GM21786 (cell line): ENCODE results near the gene TUBB4A.

ENCODE experiments used
- ATAC-seq: cut with Tn5 transposase; IDR thresholded peaks from one replicate; pipeline ENCODE4 v1.9.1; 2021; ENCODE audit not compliant: unreplicated experiment

TUBB4A gene

DNA sequence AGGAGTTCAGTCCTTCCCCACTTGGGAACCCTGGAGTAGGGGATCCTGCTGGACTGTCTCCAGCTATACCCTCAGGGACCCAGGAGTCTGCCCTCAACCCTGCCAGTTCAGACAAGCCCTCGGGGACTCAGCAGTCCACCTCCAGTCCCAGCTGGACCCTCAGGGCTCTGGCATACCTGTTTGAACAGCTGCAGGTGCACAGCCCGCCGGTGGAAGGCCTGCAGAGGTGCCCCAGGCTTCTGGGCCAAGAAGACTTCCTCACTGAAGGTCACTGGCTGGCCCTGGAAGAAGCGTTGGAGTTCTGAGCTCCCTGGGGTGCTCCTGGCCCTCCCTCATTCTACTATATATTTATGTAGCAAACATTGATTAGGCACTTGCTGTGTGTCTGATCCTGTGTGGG, 29.4 kb downstream of the TUBB4A start:
- no peak for ATAC-seq

GRCh38 chr19:6471076-6471475, 31.0 kb downstream of the TUBB4A start:
- no peak for ATAC-seq

DNA sequence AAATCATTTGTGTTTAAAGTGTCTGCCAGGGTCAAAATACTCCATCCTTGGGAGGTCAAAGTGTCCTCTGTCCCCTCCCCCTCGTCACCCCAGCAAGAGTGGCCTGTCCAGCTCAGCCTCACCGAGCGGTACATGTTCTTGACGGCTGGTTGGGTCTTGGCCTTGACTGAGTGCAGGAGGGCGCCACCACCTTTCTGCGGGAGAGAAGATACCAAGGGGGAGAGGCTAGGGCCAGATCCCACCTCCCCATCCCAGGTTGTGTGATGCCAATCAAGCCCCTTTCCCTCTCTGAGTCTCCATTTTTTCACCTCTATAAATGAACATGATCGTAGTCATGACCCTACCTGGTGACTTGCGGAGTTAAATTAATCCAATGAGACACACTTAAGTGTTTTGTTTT, 31.9 kb downstream of the TUBB4A start:
- no peak for ATAC-seq

DNA sequence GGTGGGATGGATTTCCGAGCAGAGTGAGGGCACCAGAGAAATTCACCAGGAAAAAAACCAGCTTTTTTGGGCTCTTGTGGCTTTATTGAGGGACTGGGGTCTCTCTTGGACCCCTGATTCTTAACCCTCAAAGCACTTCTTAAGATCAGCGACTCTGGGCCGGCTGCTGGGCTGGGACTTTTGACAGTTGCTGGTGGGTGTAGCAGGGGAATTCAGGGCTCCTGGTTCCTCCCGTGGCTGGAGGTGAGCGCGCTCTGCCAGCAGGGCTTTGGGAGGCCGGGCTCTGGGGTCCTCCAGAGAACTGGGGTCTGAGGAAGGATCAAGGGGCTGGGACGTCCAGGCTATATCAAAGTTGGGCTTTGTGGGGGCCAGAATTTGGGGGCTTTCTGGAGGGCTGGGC, 34.7 kb downstream of the TUBB4A start:
- ATAC-seq = no peak

DNA sequence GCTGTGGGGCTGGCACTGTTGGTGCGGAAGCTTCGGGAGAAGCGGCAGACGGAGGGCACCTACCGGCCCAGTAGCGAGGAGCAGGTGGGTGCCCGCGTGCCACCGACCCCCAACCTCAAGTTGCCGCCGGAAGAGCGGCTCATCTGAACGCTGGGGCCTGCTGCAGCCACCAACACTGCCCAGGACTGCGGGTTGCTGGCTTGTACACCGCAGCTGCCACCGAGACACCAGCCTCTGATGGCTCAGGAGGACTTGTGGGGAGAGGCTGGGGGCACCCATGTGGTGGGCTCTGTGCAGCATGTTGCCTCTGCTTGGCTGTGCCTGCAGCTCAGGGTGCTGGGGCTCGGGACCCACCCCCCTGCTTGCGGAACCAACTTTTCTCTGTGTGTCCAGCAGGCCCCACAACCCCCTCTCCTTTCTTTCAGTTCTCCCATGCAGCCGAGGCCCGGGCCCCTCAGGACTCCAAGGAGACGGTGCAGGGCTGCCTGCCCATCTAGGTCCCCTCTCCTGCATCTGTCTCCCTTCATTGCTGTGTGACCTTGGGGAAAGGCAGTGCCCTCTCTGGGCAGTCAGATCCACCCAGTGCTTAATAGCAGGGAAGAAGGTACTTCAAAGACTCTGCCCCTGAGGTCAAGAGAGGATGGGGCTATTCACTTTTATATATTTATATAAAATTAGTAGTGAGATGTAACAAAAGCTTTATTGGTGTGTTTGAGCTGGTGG, 35.4 kb downstream of the TUBB4A start:
- ATAC-seq = no peak

DNA sequence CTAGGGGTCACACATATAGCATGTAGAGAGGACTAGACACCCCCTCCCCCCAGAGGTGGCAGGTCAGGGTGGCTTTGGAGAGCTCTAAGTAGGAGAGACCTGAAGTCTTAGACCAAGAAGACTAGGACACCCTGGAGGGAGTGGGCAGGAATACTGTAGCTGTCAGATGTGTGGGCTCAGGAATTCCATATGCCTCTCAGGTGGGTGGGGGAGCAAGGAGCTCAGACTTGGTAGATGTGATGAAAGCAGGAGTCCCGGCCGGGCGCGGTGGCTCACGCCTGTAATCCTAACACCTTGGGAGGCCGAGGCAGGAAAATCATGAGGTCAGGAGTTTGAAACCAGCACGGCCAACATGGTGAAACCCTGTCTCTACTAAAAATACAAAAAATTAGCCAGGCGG, 36.4 kb downstream of the TUBB4A start:
- ATAC-seq = no peak

- no peak for ATAC-seq
Measured at GRCh38 chr19:6465006-6465405, 37.1 kb downstream of the TUBB4A start.

GRCh38 chr19:6464070-6464873, 37.8 kb downstream of the TUBB4A start, which contains the start of gene CRB3:
CRB3 (plus strand) TSS chr19:6464271; CDS start chr19:6464702, 431 bp downstream.
- ATAC-seq = no peak

DNA sequence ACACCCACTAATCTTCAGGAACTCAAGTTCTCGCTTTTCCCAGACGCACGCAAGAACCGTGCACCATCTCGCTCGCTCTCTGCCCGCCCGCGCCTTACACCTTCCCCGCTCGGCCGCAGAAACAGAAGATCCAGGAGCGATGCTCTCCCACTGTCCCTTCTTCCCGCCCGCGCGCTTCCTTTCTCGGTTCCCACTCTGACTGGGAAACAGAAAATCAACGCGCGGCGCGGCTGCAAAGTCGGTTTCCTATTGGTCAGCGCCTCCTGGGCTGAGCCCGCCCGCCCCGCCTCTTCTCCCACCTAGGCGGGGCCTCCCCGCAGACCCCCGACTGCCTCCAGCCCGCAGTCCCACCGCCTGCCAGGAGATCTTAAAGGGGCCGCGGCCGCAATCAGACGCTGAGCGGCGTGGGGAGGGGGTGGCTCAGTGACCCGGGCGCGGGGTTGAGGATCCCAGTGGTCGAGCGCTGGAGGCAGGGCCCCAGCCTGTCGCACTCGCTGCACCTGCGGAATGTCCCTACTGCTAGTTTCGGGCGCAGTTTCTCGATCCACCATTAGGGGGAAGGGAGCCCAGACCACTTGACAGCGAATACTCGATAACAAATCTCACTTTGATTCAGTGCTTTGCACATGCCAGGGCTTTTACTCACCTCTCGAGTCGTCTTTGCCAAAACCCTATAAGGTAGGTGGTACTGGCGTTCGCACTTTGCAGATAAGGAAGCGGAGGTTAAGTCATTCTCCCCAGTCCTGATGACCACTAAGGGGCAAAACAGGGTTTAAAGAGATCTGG, 41.8 kb downstream of the TUBB4A start:
- ATAC-seq = peak; percentile 60

- no peak for ATAC-seq
Measured at GRCh38 chr19:6459262-6460098, 42.6 kb downstream of the TUBB4A start, which contains the start of gene SLC25A23. SLC25A23 (minus strand) TSS chr19:6459792; CDS start chr19:6459628, 164 bp downstream.

- ATAC-seq = no peak
Measured at GRCh38 chr19:6458695-6459261, 43.3 kb downstream of the TUBB4A start.

DNA sequence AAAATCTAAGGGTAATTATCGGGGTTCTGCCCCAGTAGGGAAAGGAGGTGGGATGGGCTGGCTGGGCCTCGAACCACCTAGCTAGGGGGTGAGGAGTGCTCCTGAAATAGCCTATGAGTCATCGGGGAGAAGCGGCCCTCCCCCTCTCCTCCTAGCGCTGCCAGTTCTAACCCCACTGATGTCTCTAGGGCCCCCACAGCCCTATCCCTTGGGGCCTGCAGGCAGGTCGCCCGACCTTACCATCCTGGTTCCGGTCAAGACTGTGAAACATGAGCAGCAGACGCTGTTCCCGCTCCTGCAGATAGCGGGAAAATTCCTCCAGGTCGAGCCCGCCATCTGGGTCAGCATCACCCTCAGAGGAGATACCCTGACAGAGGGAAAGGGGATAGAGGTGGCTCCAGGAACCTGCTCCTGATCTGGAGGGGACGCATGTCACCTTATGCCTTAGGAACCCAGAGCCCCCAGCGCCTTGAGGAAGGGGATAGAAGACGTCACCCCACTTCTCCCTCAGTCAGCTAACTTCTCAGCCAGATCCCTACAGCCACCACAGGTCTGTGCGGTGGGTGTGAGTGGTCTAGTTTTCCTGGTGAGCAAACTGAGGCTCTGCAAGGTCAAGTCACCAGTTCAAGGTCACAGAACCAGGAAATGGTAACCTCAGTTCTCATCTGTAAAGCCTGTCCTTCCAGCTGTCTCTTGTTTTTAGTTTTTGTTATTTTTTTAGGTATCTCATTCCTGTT, 44.0 kb downstream of the TUBB4A start:
- ATAC-seq = no peak

GRCh38 chr19:6455924-6456323, 46.2 kb downstream of the TUBB4A start:
- ATAC-seq = no peak

DNA sequence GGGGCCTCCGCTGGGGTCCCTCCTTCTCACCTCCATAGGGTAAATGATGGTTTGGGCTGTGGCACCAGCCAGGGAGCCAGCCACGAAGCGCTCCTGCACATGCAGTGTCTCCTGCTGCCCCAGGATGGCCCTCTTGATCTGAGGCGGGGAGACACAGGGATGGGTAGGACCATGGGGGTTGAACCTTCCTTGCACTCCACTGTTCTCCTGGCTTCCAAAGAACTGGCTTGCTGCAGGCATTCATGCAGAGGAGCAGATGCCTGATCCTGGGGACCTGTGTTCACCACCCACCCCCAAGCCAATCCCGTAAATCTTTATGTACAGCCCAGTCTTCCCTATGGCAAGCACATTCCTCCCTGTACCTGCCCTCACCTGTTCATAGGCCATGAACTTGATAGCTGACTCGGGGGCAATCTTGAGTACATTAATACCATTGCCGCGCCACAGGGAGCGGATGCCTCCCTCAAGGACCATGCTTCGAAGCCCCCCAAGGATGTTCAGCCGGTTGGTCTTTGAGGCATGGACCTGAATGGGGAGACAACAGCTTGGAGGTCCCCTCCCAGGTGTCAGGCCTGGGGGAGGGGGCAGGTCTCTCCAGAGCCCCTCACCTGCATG, 48.1 kb downstream of the TUBB4A start:
- no peak for ATAC-seq

- ATAC-seq = no peak
Measured at GRCh38 chr19:6452899-6453298, 49.2 kb downstream of the TUBB4A start.

DNA sequence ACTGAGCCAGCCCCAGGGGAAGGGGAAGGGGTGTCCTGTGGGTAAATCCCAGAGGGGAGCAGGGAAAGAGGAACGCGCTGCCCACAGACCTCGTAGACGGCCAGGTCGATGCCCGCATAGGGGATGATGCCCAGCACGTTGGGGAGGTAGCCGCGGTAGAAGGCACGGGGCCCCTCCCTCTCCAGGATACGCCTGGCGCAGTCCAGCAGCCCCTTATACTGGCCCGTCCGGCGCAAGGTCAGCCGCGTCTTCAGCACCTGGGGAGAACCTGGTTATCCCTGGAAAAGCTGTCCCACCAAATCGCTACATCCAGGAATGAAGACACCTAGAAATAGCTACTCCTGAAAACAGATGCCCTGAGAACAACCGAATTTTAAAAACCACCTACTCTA, 49.9 kb downstream of the TUBB4A start:
- ATAC-seq = no peak

DNA sequence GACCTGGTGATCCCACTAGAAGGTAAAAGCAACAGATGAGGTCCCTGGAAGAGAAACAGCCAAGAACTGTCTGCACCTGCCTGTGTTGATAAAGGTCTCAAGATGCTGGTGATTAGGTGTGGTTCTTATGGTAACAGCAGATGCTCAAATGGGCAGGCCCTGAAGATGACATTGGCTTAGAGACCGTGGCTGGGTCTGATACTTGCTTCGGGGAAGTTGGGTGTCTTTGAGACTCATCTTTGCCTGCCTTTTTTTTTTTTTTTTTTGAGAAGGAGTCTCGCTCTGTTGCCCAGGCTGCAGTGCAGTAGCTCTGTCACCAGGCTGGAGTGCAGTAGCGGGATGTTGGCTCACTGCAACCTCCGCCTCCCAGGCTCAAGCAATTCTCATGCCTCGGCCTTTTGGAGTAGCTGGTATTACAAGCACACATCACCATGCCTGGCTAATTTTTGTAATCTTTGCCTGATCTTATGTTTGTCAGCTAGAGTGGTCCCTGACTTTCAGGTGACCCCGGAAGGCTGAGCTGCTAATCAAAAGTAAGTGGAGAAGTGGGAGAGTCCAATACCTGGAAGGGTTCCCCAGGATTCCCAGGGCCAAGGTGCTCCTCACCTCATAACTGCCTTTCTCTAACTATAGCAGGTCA, 50.4 kb downstream of the TUBB4A start:
- no peak for ATAC-seq

DNA sequence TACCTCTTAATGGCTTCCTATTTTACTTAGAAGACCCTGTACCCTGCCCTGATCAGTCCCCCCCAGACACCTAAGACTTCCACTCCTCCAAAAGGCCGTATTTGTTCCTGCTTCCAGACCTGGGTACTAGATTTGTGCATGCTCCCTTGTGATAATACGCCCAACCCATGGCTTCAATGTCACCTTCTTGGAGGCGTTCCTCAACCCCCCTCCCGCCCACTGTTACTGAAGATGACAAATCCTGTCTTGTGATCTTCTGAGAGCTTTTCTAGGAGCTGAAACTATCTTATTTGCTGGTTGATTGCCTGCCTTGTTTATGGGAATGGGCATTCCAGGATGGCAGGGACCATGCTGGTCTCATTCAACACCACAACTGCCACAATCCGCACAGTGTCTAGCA, 51.9 kb downstream of the TUBB4A start:
- ATAC-seq = no peak

GRCh38 chr19:6448045-6448444, 54.1 kb downstream of the TUBB4A start:
- no peak for ATAC-seq
